D721Med (cell line): ENCODE measurements around the gene AMMECR1.

Experiments used
- DNase-seq: peaks from one replicate; pipeline ENCODE4 v3.0.0; 2011; ENCODE audit warnings: low spot score; ENCODE audit not compliant: insufficient read length
- FAIRE-seq: peaks from 2 replicates; lab custom pipeline; 2011; peaks lifted over from hg19 to GRCh38; lab: Jason Lieb, UNC
- CTCF ChIP-seq: IDR thresholded peaks from 2 replicates; pipeline ENCODE4 v1.5.1; 2012; ENCODE audit warnings: mild to moderate bottlenecking, control low read depth; ENCODE audit not compliant: insufficient read depth; ENCODE audit errors: missing control alignments

Gene AMMECR1

GRCh38 chrX:110175146-110175545, 142.7 kb downstream of the AMMECR1 start:
- no peak for FAIRE-seq
- no peak for DNase-seq
- no peak for TF ChIP-seq CTCF

- TF ChIP-seq CTCF, result no peak
- no peak for DNase-seq
- FAIRE-seq, result no peak
Measured at GRCh38 chrX:110173192-110174175, 144.4 kb downstream of the AMMECR1 start.

DNA sequence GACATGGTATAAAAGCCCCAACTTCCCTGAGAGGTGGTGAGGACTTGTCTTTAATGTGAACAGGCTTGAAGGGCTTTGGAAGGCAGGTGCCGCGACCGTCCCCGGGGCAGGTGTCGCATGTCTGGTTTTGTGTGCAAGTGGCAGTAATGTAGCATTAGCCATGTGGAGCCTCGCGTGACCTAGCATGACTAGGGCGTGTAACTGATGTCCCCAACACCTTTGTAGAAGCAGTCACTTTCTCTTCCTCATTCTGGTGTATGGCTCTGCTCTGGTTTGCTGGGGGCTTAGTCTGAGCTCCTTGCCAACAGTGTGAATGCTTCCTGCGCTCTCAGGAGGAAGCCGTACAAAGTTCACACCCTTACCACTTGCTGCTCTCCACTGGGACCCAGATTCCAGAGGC, 145.7 kb downstream of the AMMECR1 start:
- FAIRE-seq (no peak), DNase-seq (no peak)

DNA sequence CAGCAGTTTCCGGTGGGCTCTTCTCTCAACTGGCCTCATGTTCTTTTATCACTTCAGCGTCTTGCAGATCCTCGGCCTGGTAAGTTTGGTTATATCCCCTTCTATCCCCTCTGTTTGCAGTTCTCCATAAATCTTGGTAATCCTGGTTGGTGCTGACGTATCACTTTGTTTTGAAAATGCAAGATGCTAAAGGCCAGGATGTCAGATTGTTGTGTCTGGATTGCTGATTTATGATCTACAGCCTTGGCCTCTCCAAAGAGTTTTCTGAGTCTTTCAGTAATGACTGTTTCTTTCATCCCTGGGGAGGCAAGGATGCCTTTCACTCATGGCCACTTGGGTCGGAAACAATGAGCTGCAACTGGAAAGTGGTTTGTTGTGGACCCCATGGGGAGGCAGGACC, 146.4 kb downstream of the AMMECR1 start:
- DNase-seq, result no peak
- no peak for TF ChIP-seq CTCF
- no peak for FAIRE-seq

More for the DNA sequence above, 145.7 kb downstream of the AMMECR1 start:
- TF ChIP-seq CTCF, result no peak

DNA sequence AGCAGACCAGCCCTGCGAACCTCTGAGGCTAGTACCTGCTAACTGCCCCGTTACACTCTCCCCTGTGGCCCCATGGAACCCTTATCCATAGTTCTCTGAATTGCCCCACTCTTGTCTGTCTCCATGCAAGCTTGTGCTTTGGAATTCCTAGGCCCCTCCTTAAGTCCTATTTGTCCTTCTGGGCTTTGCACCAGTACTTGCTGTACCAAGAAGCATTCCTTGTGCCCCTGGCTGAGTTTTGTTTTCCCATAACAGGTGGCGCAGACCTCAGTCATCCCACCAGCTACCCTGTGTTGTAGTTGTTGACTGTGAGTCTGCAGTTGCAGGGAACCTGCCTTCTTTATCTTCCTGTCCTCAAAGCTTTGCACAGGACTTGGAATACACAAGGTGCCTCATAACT, 147.9 kb downstream of the AMMECR1 start:
- DNase-seq (no peak), FAIRE-seq (no peak)
- TF ChIP-seq CTCF, result no peak

DNA sequence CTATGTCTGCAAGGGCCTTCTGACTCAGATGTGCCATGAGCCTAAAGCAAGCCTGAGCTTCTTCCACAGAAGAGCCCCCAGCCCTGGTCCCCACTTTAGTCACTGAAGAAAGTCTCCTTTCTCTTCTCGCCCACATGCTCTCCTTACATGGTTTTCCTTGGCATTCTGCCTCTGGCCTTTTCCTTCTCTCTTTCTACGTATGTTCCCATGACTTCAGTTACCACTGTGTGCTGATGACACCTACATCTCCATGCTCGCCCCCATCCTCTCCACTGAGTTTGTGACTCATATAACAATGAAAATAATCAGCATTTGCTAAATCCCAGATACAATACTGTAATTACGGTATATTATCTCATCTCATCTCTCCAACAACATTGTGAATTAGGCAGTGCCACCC, 149.3 kb downstream of the AMMECR1 start:
- TF ChIP-seq CTCF, result no peak
- DNase-seq (no peak), FAIRE-seq (no peak)

DNA sequence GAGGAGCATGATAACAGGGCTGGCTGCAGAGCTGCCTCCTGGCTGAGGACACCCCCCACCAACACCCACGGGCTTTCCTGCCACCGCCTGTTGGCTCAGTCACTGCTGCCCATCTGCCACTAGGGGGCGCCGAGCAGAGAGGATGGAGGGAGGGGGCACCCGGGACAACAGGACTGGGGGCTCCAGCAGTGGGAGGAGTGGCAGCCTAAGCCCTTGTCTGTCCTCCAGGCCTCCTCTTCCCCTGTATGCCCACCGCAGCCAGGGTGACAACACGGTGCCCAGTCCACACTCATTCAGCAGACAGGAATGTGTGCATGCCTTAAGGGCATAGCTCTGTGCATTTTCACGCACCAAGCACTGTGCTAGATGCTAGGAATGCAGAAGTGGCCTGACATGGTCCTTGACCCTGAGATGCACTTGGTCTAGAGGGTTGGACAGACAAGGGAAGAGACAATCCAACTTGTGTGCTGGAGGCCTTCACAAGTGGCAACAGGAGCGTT, 149.9 kb downstream of the AMMECR1 start:
- TF ChIP-seq CTCF, result peak; percentile 16
- FAIRE-seq, result no peak
- no peak for DNase-seq
